T1000 (cell line): ENCODE results near the gene TSN.
"Not testable (repeated sequence)": the region's sequence is repeated elsewhere in the genome, so short reads cannot be mapped to it uniquely, and the experiment has no call there.

ENCODE experiments used
- DNase-seq: peaks from one replicate; lab custom pipeline; 2025; ENCODE audit warnings: mixed read lengths; lab: John Stamatoyannopoulos, UW

The TSN gene

DNA sequence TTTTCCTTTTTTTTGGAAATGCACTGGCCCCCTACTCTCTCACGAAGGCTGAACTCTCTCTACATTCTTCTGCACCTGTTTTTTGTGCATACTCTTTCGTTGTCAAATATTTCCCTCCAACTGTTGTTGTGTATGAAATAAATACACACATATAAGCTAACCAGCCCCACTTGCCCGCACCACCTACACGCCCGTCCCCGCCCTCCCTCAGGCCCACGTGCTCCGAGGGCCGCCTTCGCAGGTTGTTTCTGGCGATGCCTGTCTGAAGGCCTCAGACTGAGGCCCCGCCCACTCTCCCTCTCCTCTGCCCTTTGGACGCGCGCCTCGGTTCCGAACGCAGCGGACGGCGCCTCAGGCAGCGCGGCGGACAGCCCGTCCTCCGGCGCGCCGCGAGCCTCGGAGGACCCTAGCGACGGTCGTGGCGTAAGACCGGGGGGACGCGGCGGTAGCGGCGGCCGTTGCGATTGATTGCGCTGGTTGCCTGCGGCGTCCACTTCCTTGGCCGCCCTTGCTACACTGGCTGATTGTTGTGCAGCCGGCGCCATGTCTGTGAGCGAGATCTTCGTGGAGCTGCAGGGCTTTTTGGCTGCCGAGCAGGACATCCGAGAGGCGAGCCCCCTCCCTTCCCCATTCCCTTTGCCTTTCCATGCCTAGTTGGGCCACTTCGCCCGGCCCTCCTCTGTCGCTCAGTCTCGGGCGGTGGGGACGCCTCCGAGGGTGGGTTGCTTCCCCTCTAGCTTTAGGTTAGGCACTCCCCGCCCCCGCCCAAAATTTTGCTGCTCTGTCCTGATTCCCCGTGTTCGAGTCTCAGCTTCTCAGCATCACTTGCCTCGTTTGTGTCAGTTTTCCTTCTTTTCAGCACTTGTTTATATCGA lies at the start of gene TSN:
Gene TSN, plus strand, starts transcription at position 415 of the 875 bp plus-strand sequence. Its CDS starts 129 bp downstream, at position 544.
- DNase-seq: peak; percentile 94

DNA sequence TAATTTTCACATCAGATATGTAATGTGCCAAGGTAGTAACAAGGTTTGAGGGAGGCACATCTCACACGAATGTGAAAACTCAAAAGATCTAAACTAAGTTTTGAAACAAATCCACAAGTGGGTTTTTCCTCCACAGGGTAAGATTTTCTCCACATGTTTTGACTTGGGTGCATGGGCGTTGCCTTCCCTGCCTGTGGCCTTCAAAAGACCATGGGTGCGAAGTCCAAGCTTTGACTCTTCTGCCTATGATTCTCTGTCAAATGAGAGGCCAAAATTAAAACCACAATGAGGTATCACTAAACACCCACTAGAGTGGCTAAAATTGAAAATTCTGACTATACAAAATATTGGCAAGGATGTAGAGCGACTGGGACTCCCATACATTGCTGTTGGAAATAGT lies 49.5 kb upstream of the TSN start:
- DNase-seq: no peak

DNA sequence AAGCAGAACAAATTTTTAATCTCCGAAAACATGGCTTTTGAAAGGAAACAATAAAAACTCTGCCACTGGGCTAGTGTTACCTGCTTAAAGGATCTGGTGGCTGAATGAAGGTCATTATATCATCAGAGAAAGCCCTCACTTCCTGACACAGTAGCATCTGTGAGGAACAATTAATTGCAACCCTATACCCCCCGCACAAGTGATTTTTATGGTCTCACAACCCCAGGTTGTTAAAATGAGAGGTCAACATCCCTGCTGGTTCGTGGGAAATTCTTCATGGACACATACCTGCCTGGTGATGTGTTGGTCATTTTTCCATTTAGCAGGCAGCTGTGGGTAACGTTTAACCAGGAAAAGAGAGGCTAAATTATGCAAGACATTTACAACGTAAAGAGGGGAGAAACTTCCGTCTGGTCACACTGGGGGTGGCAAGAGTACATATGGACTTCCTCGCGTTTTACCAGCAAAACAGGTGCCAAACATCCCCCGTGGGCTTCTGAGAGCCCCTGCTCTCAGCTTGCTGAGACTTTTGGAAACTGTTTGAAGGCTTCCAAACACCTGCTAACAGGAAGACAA lies 48.0 kb upstream of the TSN start:
- no peak for DNase-seq

DNA sequence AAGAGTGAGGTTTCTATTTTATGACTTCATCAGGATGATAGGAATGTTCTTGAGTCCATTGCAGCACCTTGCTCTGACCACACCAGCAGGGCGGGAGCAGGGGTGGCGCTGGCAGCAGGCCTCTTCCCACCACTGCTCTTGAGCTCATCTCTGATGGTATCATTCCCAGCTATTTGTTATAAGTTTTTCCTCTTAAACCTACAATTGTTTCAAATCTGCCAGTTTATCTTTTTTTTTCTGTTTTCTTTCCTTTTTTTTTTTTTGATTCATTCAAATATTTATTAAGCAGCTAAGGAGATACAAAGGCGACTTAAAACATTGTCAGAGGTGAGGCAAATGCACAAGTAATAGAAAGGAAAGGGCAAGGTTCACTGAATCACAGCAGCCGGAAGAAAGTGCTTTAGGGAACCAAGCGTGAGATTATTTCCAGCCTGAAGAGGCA lies 47.5 kb upstream of the TSN start:
- no peak for DNase-seq

DNA sequence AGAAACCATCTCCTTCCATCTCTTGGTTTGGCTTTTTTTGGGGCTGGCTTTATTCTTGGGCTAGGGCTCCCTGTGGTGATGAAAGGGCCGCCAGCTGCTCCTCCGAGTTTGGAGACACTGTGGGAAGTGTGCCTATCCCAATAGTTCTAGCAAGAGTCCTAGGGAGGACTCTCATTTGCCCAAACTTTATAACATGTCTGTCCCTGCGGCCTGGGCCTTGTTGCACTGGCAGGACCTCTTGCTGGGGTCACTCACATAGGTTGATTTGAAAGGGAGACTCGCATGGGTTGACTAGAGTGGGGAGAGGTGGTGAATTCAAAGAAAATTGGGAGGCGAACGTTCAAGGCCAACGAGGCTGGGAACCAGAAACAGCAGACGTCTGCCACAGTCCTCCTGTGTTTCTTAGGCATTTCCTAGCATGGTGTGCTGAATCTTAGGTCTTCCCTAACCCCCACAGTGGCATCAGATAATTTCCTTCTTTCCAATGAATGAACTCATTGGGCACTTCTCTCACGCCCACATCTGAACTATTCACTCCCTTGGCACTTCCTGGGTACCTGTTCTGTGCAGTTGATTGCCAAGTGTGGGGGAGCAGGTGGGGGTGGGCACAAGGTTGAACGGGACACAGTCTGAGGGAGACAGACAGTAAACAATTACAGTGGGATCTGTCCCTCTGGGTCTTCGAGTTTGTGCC lies 45.5 kb upstream of the TSN start:
- no peak for DNase-seq

DNA sequence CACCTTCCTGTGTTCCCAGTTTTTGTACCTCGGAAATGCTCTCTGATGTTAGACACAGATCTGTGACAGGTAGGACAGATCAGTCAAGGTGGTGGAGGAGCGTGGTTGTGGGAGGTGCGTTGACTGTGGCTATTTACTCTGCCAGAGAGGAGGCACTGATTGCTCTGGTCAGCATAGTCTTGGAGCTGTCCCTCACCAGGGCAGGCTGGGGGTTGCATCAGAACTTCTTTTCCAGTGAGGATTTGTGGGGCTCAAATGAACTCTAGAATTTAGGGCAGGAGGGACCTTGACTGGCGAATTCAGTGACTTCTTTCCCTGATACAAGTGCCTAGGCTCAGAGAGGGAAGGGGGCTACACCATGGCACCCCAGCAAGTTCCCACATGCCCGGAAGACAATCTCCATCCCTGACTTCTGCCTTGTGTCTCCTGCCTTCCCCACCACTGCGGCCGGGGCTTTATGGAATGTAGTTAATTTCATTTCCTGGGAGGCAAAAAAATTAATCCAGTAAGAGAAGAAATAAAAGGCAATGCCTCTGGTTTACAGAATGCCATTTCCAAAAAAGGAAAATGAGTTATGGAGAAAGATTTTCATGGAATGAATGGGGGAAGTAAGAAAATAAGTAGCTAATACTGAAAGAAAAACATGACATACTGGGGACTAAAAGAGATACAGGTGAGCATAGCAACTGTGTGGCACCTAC lies 44.8 kb upstream of the TSN start:
- no peak for DNase-seq

DNA sequence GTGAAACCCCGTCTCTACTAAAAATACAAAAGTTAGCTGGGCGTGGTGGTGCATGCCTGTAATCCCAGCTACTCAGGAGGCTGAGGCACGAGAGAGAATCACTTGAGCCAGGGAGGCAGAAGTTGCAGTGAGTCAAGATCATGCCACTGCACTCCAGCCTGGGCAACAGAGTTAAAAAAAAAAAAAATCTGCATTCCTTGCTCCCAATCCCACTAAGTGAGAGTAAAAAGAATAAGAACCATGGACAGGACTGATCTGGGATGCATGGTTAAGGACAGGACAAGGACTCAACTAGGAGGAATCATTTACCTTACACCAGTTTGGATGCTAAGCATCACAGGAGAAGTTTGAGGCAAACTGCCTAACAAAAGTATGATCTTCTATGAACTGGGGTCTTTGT lies 44.0 kb upstream of the TSN start:
- not testable (repeated sequence) for DNase-seq

DNA sequence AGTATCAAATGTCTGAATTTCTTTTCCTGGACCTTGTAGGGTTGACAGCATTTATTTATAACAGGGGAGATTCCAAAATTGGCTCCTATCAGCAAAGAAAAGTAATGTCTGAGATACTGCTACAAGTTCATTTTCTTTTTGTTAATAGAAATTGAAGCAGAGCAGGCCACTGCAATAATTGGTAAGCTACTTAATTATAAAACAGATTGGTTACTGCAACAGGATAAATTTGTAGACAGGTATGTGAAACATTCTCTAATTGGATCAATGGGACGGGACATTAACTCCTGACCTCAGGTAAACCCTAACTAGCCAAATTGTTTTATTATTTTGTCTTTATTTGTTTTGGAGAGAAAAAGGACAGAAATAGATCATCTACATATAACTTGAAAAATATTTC lies 39.3 kb upstream of the TSN start:
- no peak for DNase-seq

DNA sequence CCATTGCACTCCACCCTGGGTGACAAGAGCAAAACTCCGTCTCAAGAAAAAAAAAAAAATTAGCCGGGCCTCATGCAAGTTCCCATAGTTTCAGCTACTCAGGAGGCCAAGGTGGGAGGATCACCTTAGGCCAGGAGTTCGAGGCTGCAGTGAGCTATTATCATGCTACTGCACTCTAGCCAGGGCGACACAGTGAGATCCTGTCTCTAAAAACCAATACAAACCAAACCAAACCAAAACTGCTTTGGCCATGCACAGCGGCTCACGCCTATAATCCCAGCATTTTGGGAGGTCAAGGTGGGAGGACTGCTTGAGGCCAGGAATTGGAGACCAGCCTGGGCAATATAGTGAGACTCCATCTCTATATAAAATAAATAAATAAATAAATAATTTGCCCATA lies 37.9 kb upstream of the TSN start:
- no peak for DNase-seq

DNA sequence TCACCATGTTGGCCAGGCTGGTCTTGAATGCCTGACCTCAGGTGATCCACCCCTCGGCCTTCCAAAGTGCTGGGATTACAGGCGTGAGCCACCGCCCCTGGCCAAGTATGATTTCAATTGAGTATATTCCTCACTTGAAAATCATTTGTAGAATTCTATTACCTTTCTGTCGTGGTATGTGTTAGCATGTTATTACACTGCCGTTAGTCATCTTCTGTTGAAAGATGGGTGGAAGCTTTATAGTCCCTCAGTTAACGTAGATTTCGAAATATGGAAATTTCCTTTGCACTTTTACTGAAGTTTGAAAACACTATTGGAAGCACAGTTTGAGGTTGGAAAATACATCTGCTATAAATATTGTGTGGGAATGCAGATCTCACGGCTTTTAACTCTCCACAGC lies 33.5 kb upstream of the TSN start:
- peak; percentile 14 for DNase-seq

DNA sequence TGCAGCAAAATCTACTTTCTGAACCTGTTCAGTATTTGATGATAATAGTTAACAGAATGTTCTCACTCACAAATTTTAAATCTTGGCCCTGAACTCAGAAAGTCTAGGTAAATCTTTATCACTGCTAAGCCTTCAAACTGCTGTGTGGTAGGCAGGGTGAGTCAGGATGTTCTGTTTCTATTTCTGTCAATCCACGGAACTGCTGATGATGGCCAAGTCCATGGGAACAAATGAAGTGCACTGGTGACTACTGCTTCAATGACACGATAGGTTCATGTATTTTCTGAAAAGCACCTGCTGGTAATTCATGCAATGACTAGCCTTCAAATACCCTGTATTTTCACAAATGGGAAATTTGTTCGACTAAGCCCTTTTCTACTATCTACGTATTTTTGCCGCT lies 33.0 kb upstream of the TSN start:
- DNase-seq: no peak

DNA sequence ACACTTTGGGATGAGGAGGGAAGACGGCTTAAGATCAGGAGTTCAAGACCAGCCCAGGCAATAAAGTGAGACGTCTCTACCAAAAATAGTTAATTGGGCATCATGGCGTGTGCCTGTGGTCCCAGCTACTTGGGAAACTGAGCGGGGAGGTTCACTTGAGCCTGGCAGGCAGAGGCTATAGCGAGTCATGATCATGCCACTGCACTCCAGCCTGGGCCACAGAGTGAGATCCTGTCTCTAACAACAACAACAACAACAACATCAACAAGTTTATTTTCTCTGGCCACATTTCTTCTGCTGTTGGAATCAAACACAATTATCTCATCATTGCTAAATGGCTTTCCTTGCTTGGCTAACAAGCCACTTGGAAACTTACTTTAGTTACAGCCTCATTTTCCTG lies 32.1 kb upstream of the TSN start:
- DNase-seq: no peak

DNA sequence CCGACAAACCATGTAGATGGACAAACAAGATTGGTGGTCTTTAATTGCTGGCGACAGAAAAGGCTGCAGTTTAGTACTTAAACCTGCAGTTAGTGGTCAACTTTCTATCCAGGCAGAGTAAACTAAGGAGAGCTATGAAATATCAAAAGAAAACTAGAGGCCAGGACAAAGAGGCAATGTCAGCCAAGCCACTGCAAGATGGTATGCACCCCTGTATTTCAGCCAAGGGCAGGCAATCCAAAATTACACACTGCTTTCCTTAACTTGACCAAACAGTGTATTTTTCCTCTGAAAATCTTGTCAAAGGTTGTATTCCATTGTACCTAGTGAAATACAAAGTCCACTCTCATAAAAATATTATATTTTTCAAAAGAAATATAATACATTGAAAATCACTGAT lies 28.1 kb upstream of the TSN start:
- no peak for DNase-seq

DNA sequence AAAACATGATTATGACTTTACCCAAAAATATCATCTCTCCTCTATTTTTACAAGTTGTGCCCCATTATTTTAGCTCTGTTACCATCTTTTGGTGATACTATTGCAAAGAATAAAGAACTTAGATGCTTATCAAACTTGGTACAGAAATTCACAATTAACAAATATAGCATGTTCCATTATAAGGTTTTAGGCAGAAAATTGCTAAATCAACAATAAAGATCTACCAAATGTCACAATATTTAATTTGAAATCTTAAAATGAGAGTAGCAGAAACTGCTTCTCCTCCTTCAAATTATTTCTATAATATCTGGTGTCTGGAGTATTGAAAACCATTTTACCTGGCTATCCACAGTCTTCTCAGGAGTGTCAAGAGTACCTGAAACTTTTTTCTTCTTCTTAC lies 27.5 kb upstream of the TSN start:
- DNase-seq: no peak

DNA sequence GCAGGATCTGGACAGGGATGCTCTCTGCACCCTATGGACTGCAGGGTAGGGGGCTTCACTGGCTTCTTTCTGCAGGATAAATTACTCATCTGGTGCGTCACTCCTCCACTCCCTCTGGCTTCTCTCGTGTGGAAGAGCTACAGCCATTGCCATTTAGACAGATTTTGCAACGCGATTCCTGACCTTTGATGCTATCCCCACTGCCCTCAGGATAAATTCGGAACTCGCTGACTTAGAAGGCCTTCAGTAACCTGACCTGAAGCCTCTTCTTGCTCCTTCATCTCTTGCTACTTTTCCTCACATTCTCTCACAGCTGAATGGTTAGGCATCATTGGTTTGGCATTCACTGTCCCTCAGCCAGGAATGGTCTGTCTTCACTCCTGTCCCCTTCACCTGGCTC lies 24.1 kb upstream of the TSN start:
- DNase-seq: no peak

DNA sequence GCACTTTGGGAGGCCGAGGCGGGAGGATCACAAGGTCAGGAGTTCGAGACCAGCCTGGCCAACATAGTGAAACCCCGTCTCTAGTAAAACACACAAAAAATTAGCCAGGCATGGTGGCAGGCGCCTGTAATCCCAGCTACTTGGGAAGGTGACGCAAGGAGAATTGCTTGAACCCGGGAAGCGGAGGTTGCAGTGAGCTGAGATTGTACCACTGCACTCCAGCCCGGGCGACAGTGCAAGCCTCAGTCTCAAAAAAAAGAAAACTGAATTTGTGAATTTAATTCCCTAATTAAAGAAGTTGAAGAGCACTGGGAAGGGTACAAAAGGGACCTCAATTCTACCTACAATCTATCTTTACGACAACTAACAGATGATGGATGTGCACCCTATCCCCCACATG lies 20.9 kb upstream of the TSN start:
- not testable (repeated sequence) for DNase-seq

DNA sequence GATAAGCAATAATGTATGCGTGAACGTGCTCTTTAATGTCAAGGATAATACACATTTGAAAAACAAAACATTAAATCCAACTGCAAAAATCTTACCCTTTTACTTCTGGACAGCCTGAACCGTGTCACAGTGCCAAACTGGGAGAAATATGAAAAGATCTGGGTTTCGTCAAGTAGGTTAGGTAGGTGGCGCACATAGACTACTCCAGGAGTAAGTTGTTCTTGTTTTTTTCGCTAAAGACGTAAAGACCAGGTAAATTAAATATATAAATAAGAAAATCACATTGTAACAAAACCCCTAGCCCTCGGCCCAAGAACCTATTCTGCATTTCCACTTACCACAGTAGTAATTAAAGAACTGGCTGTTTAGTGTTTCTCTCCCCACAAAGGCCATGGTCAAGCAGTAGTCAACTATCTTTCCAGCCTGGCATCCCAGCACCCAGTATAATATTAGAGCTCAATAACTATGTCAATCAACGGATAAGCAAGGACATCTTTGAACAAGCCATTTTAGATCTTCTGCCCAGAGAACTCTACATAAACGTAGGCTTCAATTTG lies 19.9 kb upstream of the TSN start:
- DNase-seq: no peak

DNA sequence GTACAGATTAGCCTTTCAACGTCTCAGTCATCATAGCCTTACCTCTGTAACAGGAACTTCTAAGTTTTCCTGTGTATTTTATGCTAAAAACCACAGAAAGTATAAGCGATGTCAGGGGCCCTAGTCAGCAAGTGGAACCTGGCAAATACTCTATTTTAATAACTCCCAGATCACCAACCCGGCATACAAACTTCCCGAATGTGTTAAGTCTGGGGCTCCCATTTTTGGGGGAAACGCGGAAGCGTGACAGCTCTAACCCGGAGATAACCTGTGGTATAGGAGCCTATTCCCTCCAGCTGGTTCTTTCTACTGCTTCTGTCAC lies 19.4 kb upstream of the TSN start:
- DNase-seq: no peak

DNA sequence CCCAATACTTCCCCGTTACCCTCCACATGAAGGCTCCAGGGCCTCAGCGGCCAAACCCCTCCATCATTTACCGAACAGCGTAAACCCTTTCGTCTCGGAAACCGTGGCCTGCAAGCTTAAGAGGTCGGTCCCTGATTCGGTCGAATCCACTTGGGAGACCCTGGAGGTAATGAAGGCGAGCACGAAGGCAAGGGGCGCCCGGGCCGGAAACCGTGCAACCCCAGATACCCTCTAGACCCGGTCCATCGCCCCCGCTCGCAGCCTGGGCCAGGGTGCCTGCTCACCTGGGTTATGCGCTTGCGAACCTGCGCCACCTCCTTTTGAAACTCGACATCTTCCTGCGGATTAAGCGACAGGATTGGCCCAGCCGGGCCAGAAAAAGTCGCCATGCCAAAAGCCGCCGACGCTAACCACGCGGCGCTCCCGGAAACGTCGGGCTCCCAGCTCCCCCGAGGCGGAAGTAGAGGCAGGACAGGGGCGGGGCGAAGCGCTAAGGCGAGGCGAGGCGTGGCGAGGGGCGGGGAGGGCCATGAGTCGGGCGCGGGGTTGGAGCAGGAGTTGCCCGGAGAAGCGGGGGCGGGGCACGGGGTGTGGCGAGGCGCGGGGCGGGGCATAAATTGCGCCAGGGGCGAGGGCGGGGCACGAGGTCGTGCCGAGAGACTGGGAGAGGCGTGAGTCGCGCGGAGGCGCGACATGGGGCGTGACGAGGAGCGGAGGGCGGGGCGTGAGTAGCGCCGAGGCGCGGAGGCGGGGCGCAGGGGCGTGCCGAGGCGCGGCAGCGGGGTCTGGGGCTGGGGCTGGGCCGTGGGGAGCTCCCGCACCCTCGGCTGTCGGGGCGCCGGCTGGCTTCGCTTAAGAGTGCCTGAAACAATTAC lies 18.8 kb upstream of the TSN start, which contains the start of gene NIFK:
Gene NIFK, minus strand, starts transcription at position 414 of the 875 bp plus-strand sequence. Its CDS starts 25 bp downstream, at position 389.
- DNase-seq: peak; percentile 97

DNA sequence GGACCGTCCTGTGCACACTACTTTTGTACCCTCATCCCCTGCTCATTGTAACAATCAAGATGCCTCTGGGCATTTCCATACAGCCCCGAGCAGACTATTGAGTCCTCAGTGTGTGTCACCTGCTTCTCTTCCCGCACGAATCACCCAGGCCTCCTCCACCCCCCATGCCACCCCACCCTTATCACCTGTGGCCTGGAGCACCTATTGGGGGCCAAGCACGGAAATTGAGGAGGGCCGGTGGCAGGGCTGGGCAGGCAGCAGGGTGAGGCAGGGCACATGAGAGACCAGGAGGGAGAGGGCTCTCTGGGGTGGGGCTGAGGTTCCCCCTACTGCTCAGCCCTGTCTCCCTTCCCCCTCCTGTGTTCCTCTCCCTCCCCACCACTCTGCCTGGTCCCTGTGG lies 14.5 kb upstream of the TSN start:
- DNase-seq: no peak

DNA sequence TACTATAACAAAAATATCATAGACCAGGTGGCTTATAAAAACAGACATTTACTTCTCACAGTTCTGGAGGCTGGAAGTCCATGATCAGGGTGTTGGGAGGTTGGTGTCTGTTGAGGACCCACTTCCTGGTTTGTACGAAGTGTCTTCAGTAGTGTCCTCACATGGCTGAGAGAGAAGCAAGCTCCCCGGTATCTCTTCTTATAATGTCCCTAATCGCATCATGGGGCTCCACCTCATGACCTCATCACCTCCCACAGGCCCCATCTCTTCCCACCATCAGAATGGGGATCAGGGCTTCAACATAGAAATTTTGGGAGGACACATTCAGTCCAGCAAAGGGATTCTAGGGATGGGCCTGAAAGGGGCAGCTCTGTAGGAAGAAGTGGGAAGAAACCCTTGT lies 14.0 kb upstream of the TSN start:
- DNase-seq: no peak
